Mesothelial cell of epicardium (in vitro differentiated cells): ENCODE results near the gene CDH23. TPM values are rescaled to one million over a fixed set of nuclear protein-coding genes. Genes with fewer than 3 reads are reported as not detected.

Experiments
- DNase-seq, 2 experiments: peaks; one replicate each; pipeline ENCODE4 v3.0.0; 2021; ENCODE audit warnings: low spot score in 2 of 2; ENCODE audit not compliant: unreplicated experiment in 2 of 2
- H3K27ac Mint-ChIP-seq: 2 replicates; pipeline ENCODE4 v1.8.0; 2021; ENCODE audit warnings: mixed read lengths
- H3K27me3 Mint-ChIP-seq: 2 replicates; pipeline ENCODE4 v1.8.0; 2021; ENCODE audit warnings: low read depth, mixed read lengths
- H3K36me3 Mint-ChIP-seq: 2 replicates; pipeline ENCODE4 v1.8.0; 2021; ENCODE audit warnings: mixed read lengths
- H3K4me1 Mint-ChIP-seq: 2 replicates; pipeline ENCODE4 v1.8.0; 2021; ENCODE audit warnings: mixed read lengths
- H3K4me3 Mint-ChIP-seq: 2 replicates; pipeline ENCODE4 v1.8.0; 2021; ENCODE audit warnings: mild to moderate bottlenecking, moderate library complexity, mixed read lengths
- H3K9me3 Mint-ChIP-seq: 2 replicates; pipeline ENCODE4 v1.8.0; 2021; ENCODE audit warnings: mixed read lengths
- total RNA-seq: library from RNA; stranded (reverse); gene quantifications from 3 replicates; pipeline ENCODE4 v1.2.1, GENCODE V29; 2021
- TF ChIP-seq, protein P1 (sequence below): fragments of 200-600 bp; sonication (generic); IDR thresholded peaks from one replicate; pipeline ENCODE4 v1.5.0; 2021; ENCODE audit warnings: antibody characterized with exemption; ENCODE audit not compliant: unreplicated experiment

Gene CDH23
- total RNA-seq, 1 donor from 2014 or later: 2.5 TPM

DNA sequence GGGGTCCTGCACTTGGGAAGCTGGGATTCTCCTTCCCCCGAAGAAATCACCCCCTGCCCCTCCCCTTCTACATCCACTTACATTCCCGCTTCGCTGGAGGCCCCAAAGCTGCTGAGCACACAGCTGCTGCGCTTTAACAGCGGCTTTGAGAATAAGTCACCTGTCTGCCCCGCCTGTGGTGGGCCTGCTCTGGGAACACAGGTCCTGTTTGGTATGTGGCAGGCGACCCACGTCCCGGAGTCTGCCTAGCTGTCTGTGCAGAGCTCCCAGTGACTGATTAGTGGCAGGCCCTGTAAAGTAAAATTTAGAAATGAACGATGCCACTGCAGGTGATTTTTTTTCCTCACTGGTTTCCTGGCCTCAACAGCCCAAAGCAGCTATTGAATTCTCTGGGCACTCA, 47.0 kb downstream of the CDH23 start:
- no peak overlapping the region for H3K4me3 Mint-ChIP-seq
- no peak overlapping the region for H3K27ac Mint-ChIP-seq
- H3K27me3 Mint-ChIP-seq: peaks cover 10% of the 10 kb centered on the region

DNA sequence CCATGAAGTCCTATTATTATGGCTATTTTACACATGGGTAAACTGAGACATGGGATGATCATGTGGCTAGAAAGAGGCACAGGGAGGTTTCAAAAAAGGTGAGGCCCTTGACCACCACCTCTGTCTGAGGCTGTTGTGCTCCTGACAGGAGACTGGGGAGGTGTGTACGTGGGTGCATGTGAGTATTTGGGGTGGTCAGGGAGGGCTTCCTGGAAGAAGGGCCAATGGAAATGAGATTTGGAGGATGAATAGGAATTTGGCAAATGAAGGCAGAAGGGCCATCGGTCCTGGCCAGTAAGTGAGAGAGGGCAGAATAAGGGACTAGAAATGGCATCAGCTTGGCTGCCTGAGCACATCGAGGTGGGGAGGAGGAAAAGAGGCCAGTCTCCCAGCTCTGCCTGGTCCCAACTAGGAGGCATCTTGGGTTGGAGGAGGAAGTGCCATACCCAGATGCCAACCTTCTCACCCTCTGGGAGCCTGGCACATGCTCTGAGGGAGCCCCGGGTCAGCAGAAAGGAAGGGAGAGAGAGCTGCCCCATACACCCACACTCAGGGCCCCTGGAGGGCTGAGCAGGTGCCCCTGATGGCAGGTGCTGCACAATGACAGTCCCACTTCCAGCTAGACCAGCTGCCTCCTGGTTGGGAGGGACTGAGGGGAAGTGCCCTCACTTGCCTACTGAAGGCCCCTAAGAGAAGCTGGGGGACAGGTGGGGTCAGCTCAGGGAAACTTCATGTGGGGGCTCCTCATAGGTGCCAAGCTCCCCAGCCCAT, 47.7 kb downstream of the CDH23 start:
- H3K36me3 Mint-ChIP-seq: no peaks in the 10 kb centered on the region
- H3K27ac Mint-ChIP-seq: no peak overlapping the region
- H3K4me3 Mint-ChIP-seq: no peak overlapping the region

More for the DNA sequence above, 47.0 kb downstream of the CDH23 start:
- TF ChIP-seq, protein P1, sequence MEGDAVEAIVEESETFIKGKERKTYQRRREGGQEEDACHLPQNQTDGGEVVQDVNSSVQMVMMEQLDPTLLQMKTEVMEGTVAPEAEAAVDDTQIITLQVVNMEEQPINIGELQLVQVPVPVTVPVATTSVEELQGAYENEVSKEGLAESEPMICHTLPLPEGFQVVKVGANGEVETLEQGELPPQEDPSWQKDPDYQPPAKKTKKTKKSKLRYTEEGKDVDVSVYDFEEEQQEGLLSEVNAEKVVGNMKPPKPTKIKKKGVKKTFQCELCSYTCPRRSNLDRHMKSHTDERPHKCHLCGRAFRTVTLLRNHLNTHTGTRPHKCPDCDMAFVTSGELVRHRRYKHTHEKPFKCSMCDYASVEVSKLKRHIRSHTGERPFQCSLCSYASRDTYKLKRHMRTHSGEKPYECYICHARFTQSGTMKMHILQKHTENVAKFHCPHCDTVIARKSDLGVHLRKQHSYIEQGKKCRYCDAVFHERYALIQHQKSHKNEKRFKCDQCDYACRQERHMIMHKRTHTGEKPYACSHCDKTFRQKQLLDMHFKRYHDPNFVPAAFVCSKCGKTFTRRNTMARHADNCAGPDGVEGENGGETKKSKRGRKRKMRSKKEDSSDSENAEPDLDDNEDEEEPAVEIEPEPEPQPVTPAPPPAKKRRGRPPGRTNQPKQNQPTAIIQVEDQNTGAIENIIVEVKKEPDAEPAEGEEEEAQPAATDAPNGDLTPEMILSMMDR: no peak
- Mint-ChIP-seq H3K4me1 (peaks cover 2% of the 10 kb centered on the region), H3K9me3 (no peaks in the 10 kb centered on the region), H3K36me3 (no peaks in the 10 kb centered on the region)
- no peak for DNase-seq

GRCh38 chr10:71447676-71448075, 51.0 kb downstream of the CDH23 start:
- no peak for DNase-seq
- Mint-ChIP-seq H3K4me3 (no peak overlapping the region), H3K4me1 (peaks cover 2% of the 10 kb centered on the region), H3K9me3 (no peaks in the 10 kb centered on the region), H3K36me3 (no peaks in the 10 kb centered on the region), H3K27ac (no peak overlapping the region), H3K27me3 (peaks cover 10% of the 10 kb centered on the region)
- TF ChIP-seq, protein P1: no peak

More for the DNA sequence above, 47.7 kb downstream of the CDH23 start:
- TF ChIP-seq, protein P1: no peak
- Mint-ChIP-seq H3K4me1 (peaks cover 2% of the 10 kb centered on the region), H3K9me3 (no peaks in the 10 kb centered on the region), H3K27me3 (peaks cover 10% of the 10 kb centered on the region)
- no peak for DNase-seq

DNA sequence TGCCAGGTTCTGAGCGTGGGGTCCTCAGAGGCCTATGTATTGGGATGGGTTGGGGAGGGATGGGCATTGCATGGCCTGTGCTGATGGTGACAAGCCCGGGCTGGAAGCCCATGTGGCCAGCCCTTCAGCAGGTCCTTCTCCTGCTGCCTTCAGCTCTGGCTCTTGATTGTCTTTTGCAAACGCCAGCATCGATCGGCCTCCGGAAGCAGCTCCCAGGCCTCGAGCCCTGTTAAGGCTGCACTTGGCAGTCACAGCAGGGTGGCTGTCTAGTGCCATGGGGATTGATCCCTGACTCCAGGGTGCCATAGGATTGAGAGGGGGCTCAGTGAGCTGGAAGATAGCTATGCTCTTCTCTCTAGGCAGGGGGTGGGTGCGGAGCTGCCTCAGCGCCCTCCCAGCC, 51.4 kb downstream of the CDH23 start:
- DNase-seq: no peak
- H3K27me3 Mint-ChIP-seq: peaks cover 10% of the 10 kb centered on the region
- H3K9me3 Mint-ChIP-seq: no peaks in the 10 kb centered on the region
- TF ChIP-seq, protein P1: no peak
- no peaks in the 10 kb centered on the region for H3K36me3 Mint-ChIP-seq
- no peak overlapping the region for H3K4me3 Mint-ChIP-seq
- H3K4me1 Mint-ChIP-seq: peaks cover 2% of the 10 kb centered on the region
- no peak overlapping the region for H3K27ac Mint-ChIP-seq

- Mint-ChIP-seq H3K9me3 (no peaks in the 10 kb centered on the region), H3K27me3 (peaks cover 14% of the 10 kb centered on the region), H3K27ac (no peak overlapping the region), H3K4me3 (no peak overlapping the region), H3K4me1 (no peaks in the 10 kb centered on the region), H3K36me3 (no peaks in the 10 kb centered on the region)
- no peak for DNase-seq
- TF ChIP-seq, protein P1: no peak
Observed at GRCh38 chr10:71449026-71449425, 52.3 kb downstream of the CDH23 start.
